Motor neuron (in vitro differentiated cells): Measurements from ENCODE around the gene LTBP2. TPM values are rescaled to one million over a fixed set of nuclear protein-coding genes. Genes with fewer than 3 reads are reported as not detected.

Experiments
- ATAC-seq, 8 experiments: fragments of 200-7000 bp; cut with Tn5 transposase; replicated peaks in 6 of 8; 2 replicates each; pipeline ENCODE4 v1.8.0; 2021; ENCODE audit warnings: mild to moderate bottlenecking in 8 of 8, moderate library complexity in 8 of 8
- H3K27ac ChIP-seq, 2 donors: fragments of 250-450 bp; sonication (Bioruptor Pico); 2 replicates each; pipeline ENCODE4 v1.9.0; 2021; ENCODE audit warnings: antibody characterized with exemption in 2 of 2, mild to moderate bottlenecking in 2 of 2, moderate library complexity in 1 of 2
- H3K4me1 ChIP-seq, 2 donors: fragments of 250-450 bp; sonication (Bioruptor Pico); replicated peaks in 1 of 2; 2 replicates each; pipeline ENCODE4 v1.6.1; 2021; ENCODE audit warnings: antibody characterized with exemption in 2 of 2, mild to moderate bottlenecking in 2 of 2, moderate library complexity in 1 of 2
- H3K4me3 ChIP-seq, 5 donors: fragments of 250-450 bp; sonication (Bioruptor Pico); 2 replicates each; pipeline ENCODE4 v1.9.0; 2021; ENCODE audit warnings: antibody characterized with exemption in 5 of 5, mild to moderate bottlenecking in 5 of 5, moderate library complexity in 4 of 5
- WGBS, 10 experiments: fragments of 450-650 bp; shearing (Covaris generic); methylation state at CpG; one replicate each; pipeline ENCODE4 v1.0.0; 2022; 5-methylcytosine and 5-hydroxymethylcytosine counted together
- in situ Hi-C, 9 experiments: fragments of 400-800 bp; cut with MboI; loops; one replicate each; pipeline ENCODE4 v1.15.0; 2021; ENCODE audit warnings: low sequenced_read_pairs in 9 of 9, low pct_unique_long_range_greater_than_20kb in 2 of 9; ENCODE audit not compliant: unreplicated experiment in 9 of 9
- total RNA-seq, 8 experiments: library from RNA; unstranded; fragments of 300-600 nt; gene quantifications; 2 replicates each; pipeline versions ENCODE4 v1.2.3 to v1.2.4, GENCODE V29; 2022

The LTBP2 gene
- total RNA-seq, 8 experiments from 2014 or later: 0.46 to 27.0 (median 1.2) TPM

GRCh38 chr14:74648601-74649000, 36.6 kb upstream of the LTBP2 start:
- H3K4me3 ChIP-seq: no peak overlapping the region
- H3K4me1 ChIP-seq: no peaks in the 10 kb centered on the region
- no peak overlapping the region for H3K27ac ChIP-seq
- WGBS, 10 experiments: 40 to 94% (median 80%) methylated on average over 1 to 6 of the region's 7 CpGs; no CpG with 5 or more reads in 3 of the 10 experiments
- in situ Hi-C loops: no loop called here
- ATAC-seq: no peak

GRCh38 chr14:74647678-74648461, 35.8 kb upstream of the LTBP2 start:
- ATAC-seq: peak in 6 of 8 experiments; percentile 5 to 64 (median 20)
- in situ Hi-C loops: no loop called here
- WGBS, 10 experiments: 20 to 71% (median 45%) methylated on average over 1 to 6 of the region's 7 CpGs; no CpG with 5 or more reads in 2 of the 10 experiments
- Histone ChIP-seq H3K27ac (no peak overlapping the region), H3K4me3 (no peak overlapping the region), H3K4me1 (no peaks in the 10 kb centered on the region)

GRCh38 chr14:74647061-74647677, 35.1 kb upstream of the LTBP2 start:
- in situ Hi-C loops: no loop called here
- Histone ChIP-seq H3K4me3 (no peak overlapping the region), H3K27ac (no peak overlapping the region), H3K4me1 (peaks cover 0 to 3% of the 10 kb centered on the region in 2 donors)
- no peak for ATAC-seq
- WGBS, 10 experiments: 0 to 97% (median 63%) methylated on average over 1 to 8 of the region's 11 CpGs; no CpG with 5 or more reads in 2 of the 10 experiments

- in situ Hi-C loops: no loop called here
- 51 to 100% (median 82%) methylated on average over 1 to 9 of the region's 13 CpGs; no CpG with 5 or more reads in 2 of the 10 experiments for WGBS, 10 experiments
- Histone ChIP-seq H3K4me3 (no peak overlapping the region), H3K4me1 (peaks cover 4 to 8% of the 10 kb centered on the region in 2 donors), H3K27ac (no peak overlapping the region)
- ATAC-seq: no peak
Observed at GRCh38 chr14:74645756-74646470, 33.9 kb upstream of the LTBP2 start.

- H3K4me1 ChIP-seq: peaks cover 4 to 8% of the 10 kb centered on the region in 2 donors
- H3K27ac ChIP-seq: no peak overlapping the region
- WGBS, 10 experiments: 80 to 92% (median 86%) methylated on average over 2 to 5 of the region's 5 CpGs; no CpG with 5 or more reads in 4 of the 10 experiments
- ATAC-seq: no peak
- H3K4me3 ChIP-seq: no peak overlapping the region
- in situ Hi-C loops: no loop called here
Observed at GRCh38 chr14:74645244-74645643, 33.2 kb upstream of the LTBP2 start.

GRCh38 chr14:74641601-74642391, 29.8 kb upstream of the LTBP2 start:
- peak in 5 of 8 experiments; percentile 16 to 95 (median 84) for ATAC-seq
- 66 to 100% (median 89%) methylated on average over 1 to 8 of the region's 12 CpGs; no CpG with 5 or more reads in 1 of the 10 experiments for WGBS, 10 experiments
- Histone ChIP-seq H3K4me3 (no peak overlapping the region), H3K27ac (peak overlapping the region in 1 of 2 donors; percentile 28), H3K4me1 (peaks cover 10 to 18% of the 10 kb centered on the region in 2 donors)
- in situ Hi-C loops: no loop called here

- in situ Hi-C loops: no loop called here
- no peak overlapping the region for H3K4me3 ChIP-seq
- ATAC-seq: no peak
- H3K4me1 ChIP-seq: peaks cover 15 to 28% of the 10 kb centered on the region in 2 donors
- whole genome bisulfite sequencing, 10 experiments: 43 to 100% (median 88%) methylated on average over 1 of the region's 1 CpG; no CpG with 5 or more reads in 3 of the 10 experiments
- no peak overlapping the region for H3K27ac ChIP-seq
Observed at GRCh38 chr14:74638966-74639365, 26.9 kb upstream of the LTBP2 start.

- ATAC-seq: no peak
- H3K4me3 ChIP-seq: no peak overlapping the region
- H3K27ac ChIP-seq: no peak overlapping the region
- in situ Hi-C loops: no loop called here
- WGBS, 10 experiments: 0 to 100% (median 74%) methylated on average over 1 to 5 of the region's 7 CpGs; no CpG with 5 or more reads in 3 of the 10 experiments
- peaks cover 15 to 28% of the 10 kb centered on the region in 2 donors for H3K4me1 ChIP-seq
Observed at GRCh38 chr14:74638066-74638465, 26.0 kb upstream of the LTBP2 start.

- Histone ChIP-seq H3K4me3 (no peak overlapping the region), H3K27ac (no peak overlapping the region), H3K4me1 (peaks cover 15 to 25% of the 10 kb centered on the region in 2 donors)
- in situ Hi-C loops: no loop called here
- ATAC-seq: no peak
- WGBS, 10 experiments: 0 to 32% (median 17%) methylated on average over 1 to 3 of the region's 3 CpGs; no CpG with 5 or more reads in 7 of the 10 experiments
Observed at GRCh38 chr14:74637178-74637550, 25.1 kb upstream of the LTBP2 start.

GRCh38 chr14:74636424-74637177, 24.6 kb upstream of the LTBP2 start:
- H3K4me3 ChIP-seq: no peak overlapping the region
- 0 to 100% (median 72%) methylated on average over 1 to 6 of the region's 10 CpGs; no CpG with 5 or more reads in 3 of the 10 experiments for WGBS, 10 experiments
- in situ Hi-C loops: no loop called here
- H3K27ac ChIP-seq: peak overlapping the region in 1 of 2 donors; percentile 53
- H3K4me1 ChIP-seq: peaks cover 12 to 22% of the 10 kb centered on the region in 2 donors
- ATAC-seq: peak in 3 of 8 experiments; percentile 20 to 22 (median 21)

- peak in 1 of 8 experiments; percentile 81 for ATAC-seq
- Histone ChIP-seq H3K4me1 (peaks cover 10 to 20% of the 10 kb centered on the region in 2 donors), H3K4me3 (no peak overlapping the region), H3K27ac (no peak overlapping the region)
- in situ Hi-C loops: no loop called here
- 40 to 100% (median 79%) methylated on average over 1 to 3 of the region's 3 CpGs for WGBS, 10 experiments
Observed at GRCh38 chr14:74635847-74636246, 23.8 kb upstream of the LTBP2 start.

GRCh38 chr14:74634964-74635363, 22.9 kb upstream of the LTBP2 start:
- in situ Hi-C loops: no loop called here
- 20 to 100% (median 50%) methylated on average over 1 of the region's 2 CpGs; no CpG with 5 or more reads in 6 of the 10 experiments for WGBS, 10 experiments
- Histone ChIP-seq H3K27ac (no peak overlapping the region), H3K4me3 (no peak overlapping the region), H3K4me1 (peaks cover 10 to 20% of the 10 kb centered on the region in 2 donors)
- peak in 3 of 8 experiments; percentile 19 to 48 (median 27) for ATAC-seq
